NT2/D1 (cell line): Measurements from ENCODE around the gene GAST.

ENCODE experiments used
- YY1 ChIP-seq: IDR thresholded peaks from 2 replicates; pipeline ENCODE4 v1.6.1; 2011; ENCODE audit not compliant: insufficient read length, insufficient read depth
- ZNF274 ChIP-seq: IDR thresholded peaks from 2 replicates; pipeline ENCODE4 v1.6.1; 2011; ENCODE audit warnings: mild to moderate bottlenecking, low read depth, low read length

- TF ChIP-seq YY1 = no peak
- no peak for TF ChIP-seq ZNF274
Measured at GRCh38 chr17:41666237-41666641, 45.9 kb upstream of the GAST start.
